K562 (cell line): ENCODE data around the gene POLR3A. TPM values are rescaled to one million over a fixed set of nuclear protein-coding genes. Genes with fewer than 3 reads are reported as not detected.
A peak's percentile ranks its signal among the peaks of the same experiment; 100 is the strongest.

Experiments used
- ATAC-seq: fragments of 200-7000 bp; cut with Tn5 transposase; 3 replicates; pipeline ENCODE4 v1.9.1; 2020; ENCODE audit warnings: moderate library complexity
- BruUV-seq: library from RNA; stranded (reverse); fragments of 400-500 nt; replicated peaks from 2 replicates; lab custom pipeline; 2021; lab: Mats Ljungman, UMichigan
- CTCF ChIA-PET: fragments of 300-600 bp; formaldehyde crosslinking; extraction: SDS; loops from one replicate; lab custom pipeline; 2021; ENCODE audit warnings: low intra/inter-chr PET ratio; lab: Yijun Ruan, JAX
- POLR2A ChIA-PET: fragments of 300-600, 350-650 bp; sonication (Branson Sonifier 250); formaldehyde crosslinking; extraction: SDS; loops from one replicate; lab custom pipeline; 2021; ENCODE audit warnings: antibody characterized with exemption, inconsistent platforms; lab: Yijun Ruan, JAX
- DNase-seq, 4 experiments: peaks; one replicate each; pipeline versions ENCODE4 v3.0.0 to v3.0.0-alpha.2; 2011 to 2018; ENCODE audit warnings: low spot score in 3 of 4, mixed read lengths in 3 of 4; ENCODE audit errors: extremely low read depth in 1 of 4
- FAIRE-seq: peaks from 2 replicates; lab custom pipeline; 2011; peaks lifted over from hg19 to GRCh38; lab: Jason Lieb, UNC
- H2AFZ ChIP-seq: 2 replicates; pipeline ENCODE4 v1.6.0; 2011; ENCODE audit warnings: low read depth, low read length, control low read depth, inconsistent platforms
- H3K27ac ChIP-seq: fragments of 200-600 bp; 3 replicates; pipeline ENCODE4 v1.8.0; 2011; ENCODE audit warnings: low read depth, mild to moderate bottlenecking, control low read depth, inconsistent platforms, low read length, moderate library complexity, mixed read lengths; ENCODE audit errors: extremely low read depth
- H3K27me3 ChIP-seq, 2 experiments: fragments of 300-600 bp in 1 of 2; 2 replicates in 1 of 2; 3 replicates in 1 of 2; pipeline versions ENCODE4 v1.6.0 to v1.8.0; 2011; ENCODE audit warnings: inconsistent platforms in 2 of 2, low read length in 2 of 2, mild to moderate bottlenecking in 1 of 2, mixed read lengths in 1 of 2, moderate library complexity in 1 of 2; ENCODE audit not compliant: control insufficient read depth in 2 of 2, insufficient read depth in 2 of 2
- H3K36me3 ChIP-seq: fragments of 300-600 bp; 3 replicates; pipeline ENCODE4 v1.8.0; 2011; ENCODE audit warnings: mild to moderate bottlenecking, low read length, inconsistent platforms; ENCODE audit not compliant: control insufficient read depth, insufficient read depth
- H3K4me1 ChIP-seq, 2 experiments: fragments of 200-600 bp in 1 of 2; replicated peaks in 1 of 2; 2 replicates in 1 of 2; 3 replicates in 1 of 2; pipeline versions ENCODE4 v1.5.1 to v1.8.0; 2011; ENCODE audit warnings: inconsistent platforms in 2 of 2, low read length in 2 of 2, mild to moderate bottlenecking in 1 of 2, mixed read lengths in 1 of 2, moderate library complexity in 1 of 2; ENCODE audit not compliant: control insufficient read depth in 2 of 2, insufficient read depth in 2 of 2
- H3K4me2 ChIP-seq: 2 replicates; pipeline ENCODE4 v1.6.1; 2011; ENCODE audit warnings: low read length, control low read depth, inconsistent platforms, mixed read lengths; ENCODE audit not compliant: insufficient read depth
- H3K4me3 ChIP-seq: fragments of 200-600 bp; sonication (generic), shearing (Covaris generic); 2 replicates; pipeline ENCODE4 v1.5.1; 2016; ENCODE audit warnings: control low read depth, inconsistent platforms
- H3K79me2 ChIP-seq: fragments of 200-600 bp; 3 replicates; pipeline ENCODE4 v1.8.0; 2011; ENCODE audit warnings: low read length, inconsistent platforms; ENCODE audit not compliant: control insufficient read depth, insufficient read depth
- H3K9ac ChIP-seq, 2 experiments: 2 replicates each; pipeline versions ENCODE4 v1.6.0 to v1.6.1; 2011; ENCODE audit warnings: low read depth in 2 of 2, low read length in 2 of 2, control low read depth in 1 of 2, inconsistent platforms in 1 of 2, mild to moderate bottlenecking in 1 of 2, mixed read lengths in 1 of 2; ENCODE audit not compliant: insufficient read depth in 1 of 2
- H3K9me1 ChIP-seq: one replicate; pipeline ENCODE4 v1.6.0; 2011; ENCODE audit warnings: inconsistent platforms, mild to moderate bottlenecking, low read length, moderate library complexity; ENCODE audit not compliant: control insufficient read depth, insufficient read depth
- H3K9me3 ChIP-seq: replicated peaks from 2 replicates; pipeline ENCODE4 v1.5.1; 2011; ENCODE audit warnings: low read depth, low read length, inconsistent platforms; ENCODE audit not compliant: control insufficient read depth, insufficient read depth
- H4K20me1 ChIP-seq: replicated peaks from 2 replicates; pipeline ENCODE4 v1.6.1; 2011; ENCODE audit warnings: low read length, inconsistent platforms, mixed read lengths; ENCODE audit not compliant: control insufficient read depth, insufficient read depth
- C11orf30 ChIP-seq: fragments of 450-650 bp; IDR thresholded peaks from 2 replicates; pipeline ENCODE4 v1.6.1; 2016; ENCODE audit warnings: low read depth, mild to moderate bottlenecking
- CCNT2 ChIP-seq: IDR thresholded peaks from 2 replicates; pipeline ENCODE4 v1.6.1; 2011; ENCODE audit warnings: borderline replicate concordance, low read depth, mild to moderate bottlenecking, moderate library complexity, mixed read lengths, low read length; ENCODE audit not compliant: insufficient read length; ENCODE audit errors: extremely low read depth
- CHD2 ChIP-seq: IDR thresholded peaks from 2 replicates; pipeline ENCODE4 v1.6.1; 2011; ENCODE audit warnings: low read depth, low read length
- ILF3 ChIP-seq: fragments of 450-650 bp; IDR thresholded peaks from 2 replicates; pipeline ENCODE4 v1.6.1; 2018; ENCODE audit warnings: antibody characterized with exemption, mild to moderate bottlenecking, moderate library complexity, borderline replicate concordance
- JUN ChIP-seq, 2 experiments: sonication (generic) in 1 of 2; formaldehyde crosslinking in 1 of 2; IDR thresholded peaks; 2 replicates each; pipeline versions ENCODE4 v1.6.1 to v1.8.0; 2012 to 2022; ENCODE audit warnings: borderline replicate concordance in 2 of 2, mild to moderate bottlenecking in 2 of 2, improper control_type of control experiment in 1 of 2, low read depth in 1 of 2, low read length in 1 of 2, missing genetic modification reagents in 1 of 2
- NCOA2 ChIP-seq, 2 experiments: fragments of 450-650 bp; IDR thresholded peaks; 2 replicates each; pipeline ENCODE4 v1.6.1; 2018; ENCODE audit warnings: mild to moderate bottlenecking in 2 of 2, moderate library complexity in 1 of 2; ENCODE audit not compliant: partially characterized antibody in 2 of 2
- NFIC ChIP-seq: fragments of 450-650 bp; IDR thresholded peaks from 2 replicates; pipeline ENCODE4 v1.6.1; 2017; ENCODE audit warnings: mild to moderate bottlenecking, inconsistent platforms
- POLR2AphosphoS5 ChIP-seq: IDR thresholded peaks from 2 replicates; pipeline ENCODE4 v1.6.1; 2011; ENCODE audit warnings: mild to moderate bottlenecking, low read depth, low read length, moderate library complexity; ENCODE audit not compliant: control insufficient read depth, insufficient read depth
- POLR2G ChIP-seq: fragments of 200-400 bp; formaldehyde crosslinking; IDR thresholded peaks from 2 replicates; pipeline ENCODE4 v1.6.1; 2017; ENCODE audit warnings: low read depth, mild to moderate bottlenecking, antibody characterized with exemption, low read length, moderate library complexity
- SUPT5H ChIP-seq: fragments of 450-650 bp; IDR thresholded peaks from 2 replicates; pipeline ENCODE4 v1.6.1; 2016
- THRAP3 ChIP-seq: fragments of 450-650 bp; IDR thresholded peaks from 2 replicates; pipeline ENCODE4 v1.6.1; 2016; ENCODE audit warnings: mild to moderate bottlenecking, inconsistent platforms, borderline replicate concordance
- ZNF143 ChIP-seq: sonication (generic); formaldehyde crosslinking; IDR thresholded peaks from 2 replicates; pipeline ENCODE4 v1.9.0; 2022; ENCODE audit warnings: mild to moderate bottlenecking, missing genetic modification reagents
- ZNF551 ChIP-seq: fragments of 250-450 bp; sonication (Bioruptor Pico); IDR thresholded peaks from 2 replicates; pipeline ENCODE4 v1.5.0; 2021; ENCODE audit warnings: mild to moderate bottlenecking, moderate library complexity
- WGBS: fragments of 100-300 bp; shearing (Covaris generic); methylation state at CpG from one replicate; pipeline ENCODE4 v1.1.6; 2016; ENCODE audit warnings: low coverage, mixed read lengths; ENCODE audit not compliant: insufficient coverage; ENCODE audit errors: missing lambda C conversion rate; 5-methylcytosine and 5-hydroxymethylcytosine counted together
- in situ Hi-C: fragments of 300-500 bp; cut with MboI; formaldehyde crosslinking; loops from 4 replicates; pipeline ENCODE4 v1.15.0; 2018; ENCODE audit warnings: inconsistent platforms, mixed read lengths
- intact Hi-C: fragments of 100-400 bp; cut with micrococcal nuclease; formaldehyde crosslinking; loops from 2 replicates; pipeline ENCODE4 v1.14.2; 2022
- polyA plus RNA-seq, 8 experiments: library from polyadenylated mRNA; depleted of rRNA in 4 of 8; stranded (reverse) in 5 of 8; unstranded in 3 of 8; fragments of >200 nt; fragmentation: Nextera tagmentation in 2 of 8; fragmentation: Illumina TruSeq in 1 of 8; extraction: Ambion mirVana in 2 of 8; extraction: Trizol in 1 of 8; gene quantifications; 2 replicates each; pipeline versions ENCODE4 v1.2.1 to v1.2.3, GENCODE V29; 2011 to 2014; ENCODE audit warnings: inconsistent platforms in 1 of 8, missing spikeins in 1 of 8
- total RNA-seq, 7 experiments: library from RNA; depleted of rRNA in 6 of 7; stranded (reverse); fragments of >200 nt in 6 of 7; fragmentation: Illumina TruSeq in 2 of 7; extraction: Trizol in 2 of 7; gene quantifications; 2 replicates each; pipeline versions ENCODE4 v1.2.1 to v1.2.3, GENCODE V29; 2011 to 2021; ENCODE audit warnings: low replicate concordance in 1 of 7
- TF ChIP-seq, protein P1 (sequence below): sonication (generic); formaldehyde crosslinking; IDR thresholded peaks from 2 replicates; pipeline ENCODE4 v1.9.0; 2022; ENCODE audit warnings: mild to moderate bottlenecking, missing genetic modification reagents

Gene POLR3A
- total and polyA plus RNA-seq, 9 of the 15 experiments (the other 6 are each of a cell fraction or from before 2014, with no cell fraction given), result 14.9 to 37.0 (median 26.7) TPM

- peak overlapping the region; percentile 20; the same call in 2 of the 3 replicates for H3K27ac ChIP-seq
- POLR2A ChIA-PET, result interaction anchor here (0.6 to 2.0 kb wide), 9 partner anchors 8 to 1231 kb away, joined by 3 to 23 read pairs (median 3); partner anchors contain the start of gene RPS24
- H3K4me3 ChIP-seq, result no peak overlapping the region
- FAIRE-seq (peak; percentile 23), ATAC-seq (peak; percentile 30), DNase-seq (peak in 1 of 4 experiments; percentile 49)
- peaks cover 13% of the 10 kb centered on the region for H3K9me1 ChIP-seq
- H3K79me2 ChIP-seq, result peaks cover 48% of the 10 kb centered on the region
- no peak overlapping the region for H2AFZ ChIP-seq
- no peak overlapping the region for H3K4me2 ChIP-seq
- no TSS peak for BruUV-seq
- H3K36me3 ChIP-seq, result peaks cover 56% of the 10 kb centered on the region
- no peak overlapping the region for H3K9ac ChIP-seq
- peak; percentile 12 for TF ChIP-seq SUPT5H
- peak; percentile 16 for TF ChIP-seq CCNT2
- TF ChIP-seq ZNF551 (CRISPR knock-in tag), result 0 out of 2 replicates have a peak, but pooled peaks have one; percentile 15
- TF ChIP-seq, protein P1, sequence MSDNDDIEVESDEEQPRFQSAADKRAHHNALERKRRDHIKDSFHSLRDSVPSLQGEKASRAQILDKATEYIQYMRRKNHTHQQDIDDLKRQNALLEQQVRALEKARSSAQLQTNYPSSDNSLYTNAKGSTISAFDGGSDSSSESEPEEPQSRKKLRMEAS (CRISPR knock-in tag), result peak; percentile 28; the same call in 1 of the 2 replicates
- TF ChIP-seq NCOA2 (IDR thresholded peaks at IDR 0.05; ENCODE audit: partially characterized antibody in 2 of 2), result no peak
- TF ChIP-seq JUN (IDR thresholded peaks at IDR 0.05; ENCODE audit: borderline replicate concordance, low read depth, low read length), result no peak
- TF ChIP-seq JUN (CRISPR knock-in tag; IDR thresholded peaks at IDR 0.05; ENCODE audit: borderline replicate concordance), result no peak
- TF ChIP-seq POLR2G, result peak; percentile 12
- peak; percentile 61 for TF ChIP-seq POLR2AphosphoS5
- TF ChIP-seq THRAP3, result no peak
- TF ChIP-seq NFIC, result peak; percentile 62; the same call in 1 of the 2 replicates
- TF ChIP-seq CHD2, result peak; percentile 22; the same call in 1 of the 2 replicates
- peak; percentile 54 for TF ChIP-seq ILF3
- no peak for TF ChIP-seq C11orf30
- TF ChIP-seq ZNF143, result 0 out of 2 replicates have a peak, but pooled peaks have one; percentile 38
- H3K27me3 ChIP-seq, result no peaks in the 10 kb centered on the region
- peaks cover 72% of the 10 kb centered on the region for H4K20me1 ChIP-seq
- 64% methylated on average over 2 of the region's 2 CpGs for WGBS
- H3K4me1 ChIP-seq, result peaks cover 14 to 52% of the 10 kb centered on the region in 2 experiments; a peak in 4 of 5 replicates
- in situ Hi-C loops, result loop anchor here (25.0 kb wide), 1 partner anchor 1145 kb away; no protein-coding TSS in a partner anchor
- no peaks in the 10 kb centered on the region for H3K9me3 ChIP-seq
- intact Hi-C loops, result loop anchor here (2.0 to 10.0 kb wide), 2 partner anchors 163 to 261 kb away; no protein-coding TSS in a partner anchor
- CTCF ChIA-PET, result no interaction called here
Observed at GRCh38 chr10:78042058-78042751, 12.9 kb upstream of the POLR3A start.
